GM12878 (cell line): ENCODE measurements around the gene MPEG1. TPM values are rescaled to one million over a fixed set of nuclear protein-coding genes. Genes with fewer than 3 reads are reported as not detected.

Source experiments
- BACH1 ChIP-seq: fragments of 450-650 bp; IDR thresholded peaks from 2 replicates; pipeline ENCODE4 v1.6.1; 2017; ENCODE audit warnings: mild to moderate bottlenecking, borderline replicate concordance
- CHD2 ChIP-seq: IDR thresholded peaks from 2 replicates; pipeline ENCODE4 v1.6.1; 2011; ENCODE audit warnings: low read depth, low read length, improper control_type of control experiment, borderline replicate concordance
- E2F8 ChIP-seq: fragments of 450-650 bp; IDR thresholded peaks from 2 replicates; pipeline ENCODE4 v1.6.1; 2018; ENCODE audit warnings: mild to moderate bottlenecking, low read depth, moderate library complexity; ENCODE audit not compliant: partially characterized antibody
- EZH2 ChIP-seq: IDR thresholded peaks from 2 replicates; pipeline ENCODE4 v1.6.1; 2012; ENCODE audit warnings: low read depth, mild to moderate bottlenecking, control low read depth, inconsistent platforms, low read length, borderline replicate concordance; ENCODE audit not compliant: control insufficient read depth
- FOS ChIP-seq: IDR thresholded peaks from 3 replicates; pipeline ENCODE4 v1.6.1; 2011; ENCODE audit warnings: borderline replicate concordance; ENCODE audit not compliant: insufficient read length; ENCODE audit errors: extremely low read depth
- GABPA ChIP-seq: IDR thresholded peaks from 2 replicates; pipeline ENCODE4 v1.6.1; 2014; ENCODE audit warnings: antibody characterized with exemption, low read depth, mild to moderate bottlenecking, inconsistent platforms
- IRF4 ChIP-seq: IDR thresholded peaks from 2 replicates; pipeline ENCODE4 v1.6.1; 2011; ENCODE audit warnings: low read depth, low read length
- MTA3 ChIP-seq: IDR thresholded peaks from 2 replicates; pipeline ENCODE4 v1.6.1; 2012; ENCODE audit warnings: low read length, inconsistent platforms, borderline replicate concordance
- SREBF1 ChIP-seq: IDR thresholded peaks from 2 replicates; pipeline ENCODE4 v1.6.1; 2012; ENCODE audit warnings: mild to moderate bottlenecking, low read length
- TARDBP ChIP-seq: IDR thresholded peaks from 2 replicates; pipeline ENCODE4 v1.6.1; 2016; ENCODE audit warnings: borderline replicate concordance
- USF2 ChIP-seq: IDR thresholded peaks from 2 replicates; pipeline ENCODE4 v1.6.1; 2011; ENCODE audit warnings: low read depth, low read length, improper control_type of control experiment, borderline replicate concordance
- ZNF622 ChIP-seq: fragments of 450-650 bp; IDR thresholded peaks from 2 replicates; pipeline ENCODE4 v1.6.1; 2017; ENCODE audit warnings: mild to moderate bottlenecking, inconsistent platforms
- polyA plus RNA-seq, 11 experiments: library from polyadenylated mRNA; depleted of rRNA in 4 of 11; unstranded in 6 of 11; stranded (reverse) in 5 of 11; fragments of >200 nt; fragmentation: Nextera tagmentation in 4 of 11; fragmentation: Illumina TruSeq in 1 of 11; extraction: Ambion mirVana in 4 of 11; extraction: Trizol in 1 of 11; gene quantifications; 1 replicate in 1 of 11; 2 replicates in 10 of 11; pipeline versions ENCODE4 v1.2.1 to v1.2.3, GENCODE V29; 2011 to 2016; ENCODE audit warnings: inconsistent platforms in 2 of 11, missing spikeins in 2 of 11, low read depth in 1 of 11
- total RNA-seq, 4 experiments: library from RNA; depleted of rRNA in 3 of 4; stranded (reverse); fragments of >200 nt in 3 of 4; fragmentation: Illumina TruSeq in 1 of 4; extraction: Trizol in 1 of 4; gene quantifications; 2 replicates each; pipeline versions ENCODE4 v1.2.1 to v1.2.3, GENCODE V29; 2013 to 2021
- TF ChIP-seq, protein P1 (sequence below): fragments of 450-650 bp; IDR thresholded peaks from 2 replicates; pipeline ENCODE4 v1.6.1; 2016; ENCODE audit warnings: mild to moderate bottlenecking, moderate library complexity, borderline replicate concordance
- TF ChIP-seq, protein P2 (sequence below): IDR thresholded peaks from 2 replicates; pipeline ENCODE4 v1.6.1; 2012; ENCODE audit warnings: improper control_type of control experiment, low read depth, low read length; ENCODE audit not compliant: insufficient replicate concordance
- TF ChIP-seq, protein P3 (sequence below): fragments of 450-650 bp; IDR thresholded peaks from 2 replicates; pipeline ENCODE4 v1.6.1; 2017; ENCODE audit warnings: borderline replicate concordance

The MPEG1 gene
- total and polyA plus RNA-seq, 10 of the 15 experiments (the other 5 are each of a cell fraction or from before 2014, with no cell fraction given), result 1.3 to 15.6 (median 11.7) TPM; not detected in 1

DNA sequence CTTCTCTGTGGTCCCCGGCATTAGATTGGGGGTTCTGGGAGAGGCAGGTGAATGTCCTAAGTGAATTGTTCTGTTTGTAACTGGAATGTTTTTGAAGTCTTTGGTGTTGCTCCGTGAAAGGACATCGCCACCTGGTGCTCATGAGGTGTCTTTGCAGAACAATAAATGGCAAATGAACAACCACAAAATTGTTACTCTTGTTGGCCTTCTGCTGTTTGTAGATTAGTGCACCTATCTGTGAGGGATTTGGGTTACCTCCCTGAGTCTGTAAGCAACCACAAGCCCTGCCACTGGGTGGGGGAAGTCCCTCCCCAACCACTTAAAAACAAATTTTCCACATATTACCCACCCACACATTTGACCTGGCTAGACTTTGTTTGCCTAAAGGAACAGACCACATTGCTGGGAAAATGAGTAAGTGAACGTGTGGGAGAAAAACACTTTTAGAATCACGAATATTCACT is 4.7 kb downstream of the MPEG1 start (continued):
- TF ChIP-seq, protein P1, sequence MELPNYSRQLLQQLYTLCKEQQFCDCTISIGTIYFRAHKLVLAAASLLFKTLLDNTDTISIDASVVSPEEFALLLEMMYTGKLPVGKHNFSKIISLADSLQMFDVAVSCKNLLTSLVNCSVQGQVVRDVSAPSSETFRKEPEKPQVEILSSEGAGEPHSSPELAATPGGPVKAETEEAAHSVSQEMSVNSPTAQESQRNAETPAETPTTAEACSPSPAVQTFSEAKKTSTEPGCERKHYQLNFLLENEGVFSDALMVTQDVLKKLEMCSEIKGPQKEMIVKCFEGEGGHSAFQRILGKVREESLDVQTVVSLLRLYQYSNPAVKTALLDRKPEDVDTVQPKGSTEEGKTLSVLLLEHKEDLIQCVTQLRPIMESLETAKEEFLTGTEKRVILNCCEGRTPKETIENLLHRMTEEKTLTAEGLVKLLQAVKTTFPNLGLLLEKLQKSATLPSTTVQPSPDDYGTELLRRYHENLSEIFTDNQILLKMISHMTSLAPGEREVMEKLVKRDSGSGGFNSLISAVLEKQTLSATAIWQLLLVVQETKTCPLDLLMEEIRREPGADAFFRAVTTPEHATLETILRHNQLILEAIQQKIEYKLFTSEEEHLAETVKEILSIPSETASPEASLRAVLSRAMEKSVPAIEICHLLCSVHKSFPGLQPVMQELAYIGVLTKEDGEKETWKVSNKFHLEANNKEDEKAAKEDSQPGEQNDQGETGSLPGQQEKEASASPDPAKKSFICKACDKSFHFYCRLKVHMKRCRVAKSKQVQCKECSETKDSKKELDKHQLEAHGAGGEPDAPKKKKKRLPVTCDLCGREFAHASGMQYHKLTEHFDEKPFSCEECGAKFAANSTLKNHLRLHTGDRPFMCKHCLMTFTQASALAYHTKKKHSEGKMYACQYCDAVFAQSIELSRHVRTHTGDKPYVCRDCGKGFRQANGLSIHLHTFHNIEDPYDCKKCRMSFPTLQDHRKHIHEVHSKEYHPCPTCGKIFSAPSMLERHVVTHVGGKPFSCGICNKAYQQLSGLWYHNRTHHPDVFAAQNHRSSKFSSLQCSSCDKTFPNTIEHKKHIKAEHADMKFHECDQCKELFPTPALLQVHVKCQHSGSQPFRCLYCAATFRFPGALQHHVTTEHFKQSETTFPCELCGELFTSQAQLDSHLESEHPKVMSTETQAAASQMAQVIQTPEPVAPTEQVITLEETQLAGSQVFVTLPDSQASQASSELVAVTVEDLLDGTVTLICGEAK, result no peak
- TF ChIP-seq TARDBP (no peak), CHD2 (no peak), GABPA (no peak), USF2 (no peak), IRF4 (peak; percentile 56; the same call in 1 of the 2 replicates), E2F8 (peak; percentile 54), FOS (no peak), BACH1 (no peak), EZH2 (0 out of 2 replicates have a peak, but pooled peaks have one; percentile 61), SREBF1 (no peak), ZNF622 (no peak), MTA3 (peak; percentile 76; the same call in 1 of the 2 replicates)
- TF ChIP-seq, protein P2, sequence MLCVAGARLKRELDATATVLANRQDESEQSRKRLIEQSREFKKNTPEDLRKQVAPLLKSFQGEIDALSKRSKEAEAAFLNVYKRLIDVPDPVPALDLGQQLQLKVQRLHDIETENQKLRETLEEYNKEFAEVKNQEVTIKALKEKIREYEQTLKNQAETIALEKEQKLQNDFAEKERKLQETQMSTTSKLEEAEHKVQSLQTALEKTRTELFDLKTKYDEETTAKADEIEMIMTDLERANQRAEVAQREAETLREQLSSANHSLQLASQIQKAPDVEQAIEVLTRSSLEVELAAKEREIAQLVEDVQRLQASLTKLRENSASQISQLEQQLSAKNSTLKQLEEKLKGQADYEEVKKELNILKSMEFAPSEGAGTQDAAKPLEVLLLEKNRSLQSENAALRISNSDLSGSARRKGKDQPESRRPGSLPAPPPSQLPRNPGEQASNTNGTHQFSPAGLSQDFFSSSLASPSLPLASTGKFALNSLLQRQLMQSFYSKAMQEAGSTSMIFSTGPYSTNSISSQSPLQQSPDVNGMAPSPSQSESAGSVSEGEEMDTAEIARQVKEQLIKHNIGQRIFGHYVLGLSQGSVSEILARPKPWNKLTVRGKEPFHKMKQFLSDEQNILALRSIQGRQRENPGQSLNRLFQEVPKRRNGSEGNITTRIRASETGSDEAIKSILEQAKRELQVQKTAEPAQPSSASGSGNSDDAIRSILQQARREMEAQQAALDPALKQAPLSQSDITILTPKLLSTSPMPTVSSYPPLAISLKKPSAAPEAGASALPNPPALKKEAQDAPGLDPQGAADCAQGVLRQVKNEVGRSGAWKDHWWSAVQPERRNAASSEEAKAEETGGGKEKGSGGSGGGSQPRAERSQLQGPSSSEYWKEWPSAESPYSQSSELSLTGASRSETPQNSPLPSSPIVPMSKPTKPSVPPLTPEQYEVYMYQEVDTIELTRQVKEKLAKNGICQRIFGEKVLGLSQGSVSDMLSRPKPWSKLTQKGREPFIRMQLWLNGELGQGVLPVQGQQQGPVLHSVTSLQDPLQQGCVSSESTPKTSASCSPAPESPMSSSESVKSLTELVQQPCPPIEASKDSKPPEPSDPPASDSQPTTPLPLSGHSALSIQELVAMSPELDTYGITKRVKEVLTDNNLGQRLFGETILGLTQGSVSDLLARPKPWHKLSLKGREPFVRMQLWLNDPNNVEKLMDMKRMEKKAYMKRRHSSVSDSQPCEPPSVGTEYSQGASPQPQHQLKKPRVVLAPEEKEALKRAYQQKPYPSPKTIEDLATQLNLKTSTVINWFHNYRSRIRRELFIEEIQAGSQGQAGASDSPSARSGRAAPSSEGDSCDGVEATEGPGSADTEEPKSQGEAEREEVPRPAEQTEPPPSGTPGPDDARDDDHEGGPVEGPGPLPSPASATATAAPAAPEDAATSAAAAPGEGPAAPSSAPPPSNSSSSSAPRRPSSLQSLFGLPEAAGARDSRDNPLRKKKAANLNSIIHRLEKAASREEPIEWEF, result no peak
- TF ChIP-seq, protein P3, sequence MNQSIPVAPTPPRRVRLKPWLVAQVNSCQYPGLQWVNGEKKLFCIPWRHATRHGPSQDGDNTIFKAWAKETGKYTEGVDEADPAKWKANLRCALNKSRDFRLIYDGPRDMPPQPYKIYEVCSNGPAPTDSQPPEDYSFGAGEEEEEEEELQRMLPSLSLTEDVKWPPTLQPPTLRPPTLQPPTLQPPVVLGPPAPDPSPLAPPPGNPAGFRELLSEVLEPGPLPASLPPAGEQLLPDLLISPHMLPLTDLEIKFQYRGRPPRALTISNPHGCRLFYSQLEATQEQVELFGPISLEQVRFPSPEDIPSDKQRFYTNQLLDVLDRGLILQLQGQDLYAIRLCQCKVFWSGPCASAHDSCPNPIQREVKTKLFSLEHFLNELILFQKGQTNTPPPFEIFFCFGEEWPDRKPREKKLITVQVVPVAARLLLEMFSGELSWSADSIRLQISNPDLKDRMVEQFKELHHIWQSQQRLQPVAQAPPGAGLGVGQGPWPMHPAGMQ, result no peak
